Measurements from ENCODE around the gene SNAPC2.
A peak's percentile ranks its signal among the peaks of the same experiment; 100 is the strongest.

GRCh38 chr19:7921302-7921966 lies 1.3 kb downstream of the SNAPC2 start:
- peak; percentile 5 for TF ChIP-seq POLR2A (IDR thresholded peaks at IDR 0.05)
- TF ChIP-seq CTCF (IDR thresholded peaks at IDR 0.05) = no peak
- no peak for TF ChIP-seq EP300 (IDR thresholded peaks at IDR 0.05; ENCODE audit: low read depth)

All from transverse colon (tissue), 3 donors.